Activated CD4-positive, alpha-beta T cell treated with anti-CD3 and anti-CD28 coated beads for 24 hours (primary cell): ENCODE results near the gene TTLL7.
"Not testable (repeated sequence)": the region's sequence is repeated elsewhere in the genome, so short reads cannot be mapped to it uniquely, and the experiment has no call there.

Source experiments
- DNase-seq, 2 donors: peaks; one replicate each; pipeline ENCODE4 v3.0.0-alpha.2; 2020; ENCODE audit warnings: low read depth in 2 of 2

The TTLL7 gene

DNA sequence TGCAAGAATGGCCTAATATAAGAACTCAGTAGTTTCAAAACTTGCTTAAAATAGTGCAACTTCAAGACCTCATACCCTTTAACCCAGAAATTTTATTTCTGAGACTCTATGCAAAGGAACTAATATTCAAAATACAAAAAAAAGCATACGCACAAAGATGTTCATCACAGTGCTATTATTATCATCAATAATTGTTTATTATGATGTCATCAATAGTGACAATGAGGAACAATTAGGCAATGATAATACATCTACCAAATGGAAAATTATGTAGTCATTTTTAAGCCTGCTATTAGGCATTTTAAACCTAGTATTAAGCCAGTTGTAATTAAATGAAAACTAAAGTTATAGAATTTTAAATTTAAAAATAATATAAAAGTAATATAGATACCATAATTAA lies 3.3 kb downstream of the TTLL7 start:
- no peak for DNase-seq

DNA sequence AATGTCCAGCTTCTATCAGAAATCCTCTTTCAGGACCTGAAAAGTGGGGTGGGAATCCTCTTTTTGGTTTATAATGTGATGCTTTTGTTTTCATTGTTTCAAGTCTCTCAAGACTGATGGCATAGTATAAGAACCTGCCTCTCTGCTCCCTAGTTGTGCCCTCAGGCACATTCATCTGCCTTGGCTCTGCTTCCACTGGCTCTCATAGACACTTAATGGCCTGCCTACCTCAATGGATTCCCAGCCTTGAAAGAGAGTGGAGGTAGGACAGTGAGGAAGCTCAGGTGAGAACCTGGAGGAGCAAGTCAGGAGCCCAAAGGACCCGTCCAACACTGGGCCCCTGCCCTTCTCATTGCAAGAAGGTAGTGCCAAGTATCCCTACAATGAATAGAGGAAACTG lies 4.8 kb downstream of the TTLL7 start:
- DNase-seq: no peak

DNA sequence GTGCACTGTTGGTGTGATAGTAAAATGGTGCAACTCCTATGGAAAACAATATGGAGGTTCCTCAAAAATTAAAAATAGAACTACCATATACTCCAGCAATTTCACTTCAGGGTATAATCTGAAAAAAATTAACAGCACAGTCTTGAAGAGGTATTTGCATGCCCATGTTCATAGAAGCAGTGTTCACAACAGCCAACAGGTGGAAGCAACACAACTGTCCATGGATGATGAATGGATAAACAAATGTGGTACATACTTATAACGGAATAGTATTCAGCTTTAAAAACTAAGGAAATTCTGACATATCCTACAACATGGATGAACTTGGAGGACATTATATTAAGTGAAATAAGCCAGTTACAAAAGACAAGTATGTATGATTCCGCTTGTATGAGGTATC lies 8.2 kb downstream of the TTLL7 start:
- no peak for DNase-seq

DNA sequence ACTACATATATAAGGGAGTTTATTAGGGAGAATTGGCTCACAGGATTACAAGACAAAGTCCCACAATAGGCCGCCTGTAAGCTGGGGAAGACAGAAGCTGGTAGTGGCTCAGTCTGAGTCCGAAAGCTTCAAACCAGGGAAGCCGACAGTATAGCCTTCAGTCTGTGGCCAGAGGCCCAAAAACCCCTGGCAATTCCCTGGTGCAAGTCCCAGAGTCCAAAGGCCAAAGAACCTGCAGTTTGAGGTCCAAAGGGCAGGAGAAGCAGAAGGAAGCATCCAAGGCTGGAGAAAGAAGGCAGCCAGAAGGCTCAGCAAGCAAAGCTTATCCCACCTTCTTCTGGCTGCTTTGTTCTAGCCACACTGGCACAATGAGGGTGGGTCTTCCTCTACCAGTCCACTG lies 13.9 kb downstream of the TTLL7 start:
- no peak for DNase-seq

DNA sequence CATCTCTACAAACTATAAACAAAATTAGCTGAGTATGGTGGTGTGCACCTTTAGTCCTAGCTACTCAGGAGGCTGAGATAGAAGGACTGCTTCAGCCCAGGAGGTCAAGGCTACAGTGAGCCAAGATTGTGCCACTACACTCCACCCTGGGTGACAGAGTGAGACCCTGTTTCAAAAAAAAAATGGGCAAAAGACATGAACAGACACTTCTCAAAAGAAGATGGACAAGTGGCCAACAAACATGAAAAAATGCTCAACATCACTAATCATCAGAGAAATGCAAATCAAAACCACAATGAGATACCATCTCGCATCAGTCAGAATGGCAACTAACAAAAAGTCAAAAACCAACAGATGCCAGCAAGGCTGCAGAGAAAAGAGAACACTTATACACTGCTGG lies 15.0 kb downstream of the TTLL7 start:
- DNase-seq: not testable (repeated sequence)

DNA sequence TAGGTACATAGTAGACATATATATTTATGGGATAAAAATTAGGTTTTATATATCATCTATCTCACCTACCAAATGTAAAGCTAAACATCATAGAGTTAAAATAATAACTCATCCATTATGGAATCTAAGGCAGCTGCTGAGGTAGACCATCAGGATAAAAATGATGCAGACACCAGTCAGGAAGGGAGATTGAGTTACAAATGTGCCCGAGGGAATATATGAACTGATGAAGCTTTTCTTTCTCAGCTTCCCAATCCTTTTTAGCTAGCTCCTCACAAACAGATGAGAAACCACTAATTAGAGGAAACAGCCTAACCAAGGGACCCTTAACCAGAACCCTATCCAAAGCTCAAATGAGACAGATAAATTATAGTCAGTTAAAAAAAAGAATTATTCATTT lies 20.9 kb downstream of the TTLL7 start:
- DNase-seq: no peak

DNA sequence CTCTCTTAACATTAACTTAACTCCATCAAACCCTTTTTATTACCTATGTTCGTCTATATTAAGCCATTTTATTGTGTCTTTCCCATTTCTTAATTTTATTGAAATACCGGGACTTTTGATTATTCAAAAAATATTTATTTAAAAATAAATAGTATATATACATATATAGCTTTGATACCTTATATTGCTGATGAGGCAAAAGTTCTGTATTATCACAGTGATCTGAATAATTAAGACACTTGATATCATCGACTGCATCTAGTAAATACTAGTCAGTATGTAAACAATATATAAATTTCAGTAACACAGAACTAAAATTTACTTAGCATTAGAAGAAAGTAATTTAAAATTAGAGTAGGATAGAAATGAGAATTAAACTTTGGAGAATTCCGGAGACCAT lies 22.0 kb downstream of the TTLL7 start:
- DNase-seq: no peak

DNA sequence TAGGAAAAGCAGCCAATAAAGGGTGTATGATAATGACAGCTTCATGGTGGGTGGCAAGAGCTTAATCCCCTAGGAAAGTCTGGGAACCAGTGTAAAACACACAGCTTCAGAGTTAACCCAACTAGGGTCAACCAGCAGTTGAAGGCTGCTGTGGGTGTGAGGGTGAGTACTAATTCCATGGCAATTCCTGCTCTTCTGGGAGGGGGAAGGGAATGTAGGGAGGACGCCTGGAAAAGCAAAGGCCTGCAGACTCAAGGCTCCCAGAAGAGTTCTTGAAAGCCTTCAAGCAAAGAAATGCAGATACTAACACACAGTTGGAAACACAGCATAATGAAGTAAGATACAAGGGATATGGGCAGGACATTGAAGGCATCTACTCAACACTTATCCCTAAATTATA lies 28.1 kb downstream of the TTLL7 start:
- DNase-seq: no peak

DNA sequence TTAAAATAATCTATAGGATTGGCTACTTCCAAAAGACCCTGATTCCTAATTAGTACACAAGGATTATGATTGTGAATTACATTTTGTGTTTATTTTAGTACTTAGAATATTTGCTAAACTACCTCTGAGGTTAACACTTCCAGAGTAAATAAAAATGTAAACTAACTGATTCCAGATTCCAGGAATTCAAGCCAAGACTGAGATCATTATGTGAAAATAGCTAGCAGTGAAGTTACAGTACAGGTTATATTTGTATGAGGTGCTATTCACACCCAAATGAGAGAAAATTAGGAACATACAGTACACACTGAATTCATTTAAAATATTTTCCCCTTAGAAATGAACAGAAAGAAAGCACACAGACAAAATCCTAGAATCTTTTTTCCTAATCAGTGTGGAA lies 28.8 kb downstream of the TTLL7 start:
- no peak for DNase-seq

DNA sequence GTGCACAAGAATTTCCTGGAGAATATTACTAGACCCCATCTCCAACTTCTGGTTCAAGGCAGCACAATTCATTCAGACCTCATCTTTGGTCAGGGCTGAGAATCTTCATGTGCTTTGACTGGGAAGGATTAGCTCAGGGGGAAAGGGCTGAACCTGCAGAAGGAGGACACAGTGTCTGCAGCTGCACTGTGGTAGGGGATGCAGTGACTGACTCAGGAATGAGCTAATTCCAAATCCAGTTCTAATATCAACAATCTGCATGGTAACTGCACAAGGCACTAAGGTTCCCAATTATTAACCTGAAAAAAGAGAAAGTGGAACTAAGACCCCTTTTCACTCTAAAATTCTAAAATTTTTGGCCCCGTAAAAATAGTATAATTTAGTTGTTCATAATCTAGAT lies 31.6 kb downstream of the TTLL7 start:
- no peak for DNase-seq

DNA sequence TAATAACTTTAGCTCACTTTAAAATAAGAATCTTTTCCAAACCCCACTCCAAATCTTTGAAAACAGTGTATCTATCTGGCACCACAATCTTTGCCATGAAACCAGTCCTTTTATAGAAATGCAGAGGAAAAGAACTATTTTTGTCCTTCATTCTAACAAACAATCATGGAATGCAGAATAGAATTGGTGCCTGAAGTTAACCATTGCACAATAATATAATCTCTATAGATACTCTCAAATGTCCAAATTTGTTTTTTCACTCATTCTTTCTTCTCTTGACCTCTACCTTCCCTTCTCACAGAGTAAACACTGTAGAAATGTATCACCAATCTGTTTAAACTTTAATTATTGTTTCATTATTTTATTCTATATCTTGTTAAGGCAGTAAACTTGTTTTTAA lies 34.8 kb downstream of the TTLL7 start:
- DNase-seq: no peak

DNA sequence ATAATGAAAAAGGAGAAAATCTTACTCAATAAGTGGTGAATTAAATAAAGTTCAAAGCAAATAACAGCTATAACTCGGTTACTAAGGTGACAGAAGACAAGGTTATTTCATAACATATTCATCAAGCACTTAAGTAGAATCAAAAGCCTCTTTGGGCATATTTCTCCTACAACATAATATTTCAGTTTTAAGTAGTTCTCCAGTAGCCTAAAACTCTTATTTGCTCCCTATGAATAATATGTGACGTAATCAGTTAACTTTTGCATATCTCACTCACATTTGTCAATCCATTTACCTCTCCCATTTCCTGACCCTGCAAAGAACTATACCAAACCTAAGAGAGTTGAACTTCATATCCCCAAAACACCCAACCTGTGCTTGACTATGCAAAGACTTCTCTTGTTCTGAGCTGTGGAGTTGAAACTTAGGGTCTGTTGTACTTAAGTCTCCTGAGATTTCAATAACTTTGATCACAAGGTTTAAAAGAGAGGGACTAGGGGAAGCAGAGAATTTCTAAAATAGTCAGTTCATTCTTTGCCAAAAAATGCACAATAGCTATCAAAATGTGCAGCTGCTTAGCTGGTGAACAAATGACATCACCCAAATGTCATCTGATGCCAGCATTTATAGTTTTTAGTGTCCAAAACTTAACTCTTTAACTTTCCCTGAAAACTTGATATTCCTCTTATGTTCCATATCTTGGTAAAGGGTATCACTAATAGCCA lies 37.2 kb downstream of the TTLL7 start:
- DNase-seq: no peak

DNA sequence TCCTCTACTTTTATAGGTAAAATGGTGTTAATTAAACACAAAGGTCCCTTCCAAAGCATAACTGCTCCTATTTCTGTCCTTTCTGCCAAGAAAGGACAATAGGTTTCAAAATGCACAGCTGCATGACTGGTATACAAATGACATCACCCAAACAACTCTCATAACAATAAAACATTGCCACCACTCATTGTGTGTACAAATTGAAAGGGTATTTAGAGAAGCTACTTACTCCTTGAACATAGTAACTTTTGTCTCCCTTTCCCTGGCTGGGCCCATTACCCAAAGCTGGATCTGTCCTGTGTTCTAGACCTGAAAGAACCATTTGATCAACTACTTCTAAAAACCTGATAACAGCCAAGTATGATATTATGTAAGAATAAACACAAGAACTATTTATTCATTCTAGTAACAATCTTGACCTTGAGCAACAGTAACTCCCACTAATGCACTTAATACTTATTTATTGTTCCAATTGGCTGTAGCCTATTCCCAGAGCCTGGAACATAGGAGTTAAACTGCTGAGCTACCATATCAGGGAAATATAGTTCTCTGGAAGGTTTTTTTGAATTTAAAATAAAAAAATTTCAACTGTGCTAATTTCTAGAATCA lies 38.2 kb downstream of the TTLL7 start:
- no peak for DNase-seq

DNA sequence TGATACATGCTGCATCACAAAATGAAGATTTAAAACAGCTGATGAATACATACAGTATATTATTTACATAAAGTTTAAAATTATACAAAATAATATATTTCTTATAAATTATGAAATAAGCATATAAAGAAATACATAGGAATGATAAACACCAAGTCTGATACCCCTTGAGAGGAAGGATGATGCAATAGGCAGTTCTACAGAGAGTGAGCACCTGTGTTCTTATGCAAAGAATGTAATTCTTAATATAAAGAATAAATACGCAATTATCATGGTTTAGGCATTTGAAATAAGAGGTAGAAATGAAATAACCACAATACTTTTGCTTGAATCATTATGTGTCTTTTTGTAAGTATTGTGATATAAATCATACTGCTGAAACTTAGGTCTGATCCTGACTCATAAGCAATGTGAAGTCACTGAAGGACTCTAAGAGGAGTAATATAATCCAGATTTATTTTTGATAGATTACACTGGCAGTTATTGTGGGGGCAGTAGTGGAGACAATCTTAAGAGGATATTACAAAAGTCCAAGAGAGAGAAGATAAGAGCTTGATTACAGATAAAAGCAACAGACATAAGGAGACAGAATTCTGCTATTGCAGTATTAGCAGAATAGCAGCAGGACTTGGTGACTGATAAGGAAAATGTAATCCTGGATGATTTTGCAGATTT lies 39.0 kb downstream of the TTLL7 start:
- no peak for DNase-seq

DNA sequence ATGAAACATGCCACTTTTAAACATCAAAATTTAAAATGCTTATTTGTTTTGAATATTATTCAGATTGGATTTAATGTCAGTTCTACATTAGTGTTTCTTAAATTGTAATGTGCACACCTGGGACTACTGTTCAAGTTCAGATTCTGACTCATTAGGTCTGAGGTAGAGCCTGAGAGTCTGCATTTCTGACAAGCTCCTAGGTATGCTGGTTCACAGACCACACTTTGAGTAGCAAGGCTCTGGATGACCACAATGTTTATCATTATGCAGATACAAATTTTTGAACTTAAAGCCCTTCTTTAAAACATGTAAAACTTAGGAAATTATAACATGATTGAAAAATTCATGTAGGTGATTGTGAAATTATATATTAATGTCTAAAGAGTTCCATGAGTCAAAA lies 40.2 kb downstream of the TTLL7 start:
- DNase-seq: no peak

DNA sequence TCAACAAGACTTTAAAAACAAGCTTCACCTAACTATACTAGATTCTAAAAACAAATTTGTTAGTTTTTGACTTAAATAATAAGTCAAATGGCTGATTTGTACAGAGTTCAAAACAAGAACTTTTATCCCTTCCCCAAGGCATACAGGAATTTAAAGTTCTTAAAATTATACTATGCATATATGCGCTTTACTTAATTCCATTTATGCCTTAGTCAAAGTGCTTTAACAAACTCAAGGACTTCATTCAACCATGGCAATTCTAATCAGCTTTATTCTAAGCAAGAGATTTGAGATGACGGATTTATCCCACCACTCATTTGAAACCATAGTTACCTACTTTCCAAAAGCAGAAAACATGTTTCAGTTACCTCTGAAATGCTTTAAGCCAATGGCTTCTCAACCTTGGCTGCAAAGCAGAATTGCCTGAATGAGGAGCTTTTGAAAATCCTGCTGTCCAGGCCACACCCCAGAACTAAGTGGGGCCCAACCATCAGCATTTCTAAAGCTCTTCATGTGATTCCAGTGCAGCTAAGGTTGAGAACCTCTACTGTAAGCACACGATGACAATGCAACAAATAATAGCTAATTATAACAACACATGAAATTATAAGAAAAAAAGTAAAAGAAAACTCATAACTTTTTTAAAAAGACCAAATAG lies 44.6 kb downstream of the TTLL7 start:
- no peak for DNase-seq

DNA sequence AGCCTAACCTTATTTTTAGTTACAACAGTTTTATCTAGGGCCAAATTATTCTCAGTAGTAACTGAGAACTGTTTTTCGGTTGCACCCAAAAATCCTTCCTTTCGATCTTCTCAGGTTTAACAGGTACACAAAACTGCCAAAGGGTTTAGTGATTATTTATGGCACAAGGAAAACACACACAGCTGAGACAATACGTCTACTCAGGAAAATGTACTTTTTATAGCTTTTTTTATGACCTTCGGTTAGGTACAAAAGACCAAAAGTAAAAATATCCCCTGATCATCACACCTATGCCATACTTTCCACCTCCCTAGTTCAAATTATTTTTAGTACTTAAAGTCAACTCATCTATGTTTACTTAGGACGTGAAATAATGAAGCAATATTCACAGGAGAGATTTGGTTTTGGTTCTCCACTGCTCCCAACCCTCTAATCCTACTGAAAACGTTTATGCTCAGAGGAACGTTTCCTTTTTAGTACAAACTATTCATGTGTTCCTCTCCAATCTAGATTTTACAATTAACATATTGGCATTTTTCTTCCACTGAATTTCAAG lies 48.7 kb downstream of the TTLL7 start:
- no peak for DNase-seq

DNA sequence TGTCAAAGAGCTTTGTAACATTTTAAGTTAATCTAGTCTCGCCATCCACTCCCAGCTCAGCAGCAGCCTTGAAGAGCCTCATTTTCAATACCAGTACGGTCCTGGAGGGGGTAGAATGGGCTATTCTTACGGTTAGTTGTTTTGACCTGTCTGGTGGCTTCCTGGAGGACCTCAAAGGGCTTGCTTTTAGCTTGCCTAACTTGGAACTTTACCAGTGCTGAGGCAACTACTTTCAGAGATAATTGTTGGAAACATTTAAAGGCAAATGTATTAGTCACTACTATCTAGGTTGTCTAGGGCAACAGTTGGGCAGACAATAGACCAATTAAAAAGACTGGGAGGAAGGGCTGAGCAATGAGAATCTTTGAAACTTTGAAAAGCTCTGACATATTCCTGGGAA lies 56.0 kb downstream of the TTLL7 start:
- no peak for DNase-seq

DNA sequence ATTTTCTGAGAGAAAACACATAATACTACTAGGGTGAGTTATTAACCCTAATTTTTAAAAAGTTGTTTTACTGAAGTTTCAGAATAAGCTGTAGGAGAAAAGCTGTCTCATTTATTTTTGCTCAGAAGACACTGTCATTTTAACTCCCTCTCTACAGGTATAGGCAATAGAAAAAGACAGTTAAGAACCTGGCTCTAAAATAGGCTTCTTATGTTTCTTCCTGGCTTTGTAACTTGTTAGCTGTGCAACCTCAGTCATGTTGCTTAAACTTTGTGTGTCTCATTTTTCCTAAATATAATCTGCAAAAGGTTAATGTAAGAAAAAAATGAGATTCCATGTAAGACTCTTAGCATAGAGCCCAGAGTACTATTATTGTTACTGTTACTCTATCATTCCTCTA lies 64.4 kb downstream of the TTLL7 start:
- no peak for DNase-seq

DNA sequence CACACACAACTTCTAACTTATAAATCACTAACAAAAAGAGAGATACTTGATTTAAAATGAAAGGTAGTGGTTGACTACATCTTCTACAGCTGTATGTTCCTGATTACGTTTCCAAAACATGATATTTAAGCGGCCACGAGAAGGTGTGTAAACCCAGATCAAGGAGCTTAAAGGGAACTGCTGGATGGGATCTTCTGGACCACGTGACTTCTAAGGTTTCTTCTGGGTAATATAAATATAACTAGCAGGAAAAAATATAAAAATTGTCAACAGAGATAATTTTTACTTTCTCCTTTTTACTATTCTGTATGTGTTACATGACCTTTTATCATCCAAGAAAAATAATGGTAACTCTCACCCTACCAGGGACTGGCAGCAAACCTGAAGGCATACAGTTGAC lies 66.2 kb downstream of the TTLL7 start:
- DNase-seq: no peak

DNA sequence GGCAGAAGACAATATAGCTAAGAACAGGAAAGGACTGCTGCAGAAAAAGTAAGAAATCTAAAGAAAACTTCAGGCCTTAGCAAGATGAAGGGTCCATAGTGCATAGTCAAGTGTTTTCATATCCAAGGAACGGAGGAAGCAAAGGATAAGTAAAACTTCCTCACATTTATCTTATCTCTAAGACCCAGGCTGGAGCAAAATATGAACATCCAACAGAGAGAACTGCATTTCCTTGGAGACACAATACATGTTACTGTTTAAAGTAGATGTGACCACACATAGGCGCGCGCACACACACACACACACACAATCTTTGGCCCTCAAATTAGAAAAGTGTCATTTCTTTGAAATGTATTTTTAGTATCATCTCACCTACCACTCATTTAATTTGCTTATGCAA lies 66.7 kb downstream of the TTLL7 start:
- no peak for DNase-seq

DNA sequence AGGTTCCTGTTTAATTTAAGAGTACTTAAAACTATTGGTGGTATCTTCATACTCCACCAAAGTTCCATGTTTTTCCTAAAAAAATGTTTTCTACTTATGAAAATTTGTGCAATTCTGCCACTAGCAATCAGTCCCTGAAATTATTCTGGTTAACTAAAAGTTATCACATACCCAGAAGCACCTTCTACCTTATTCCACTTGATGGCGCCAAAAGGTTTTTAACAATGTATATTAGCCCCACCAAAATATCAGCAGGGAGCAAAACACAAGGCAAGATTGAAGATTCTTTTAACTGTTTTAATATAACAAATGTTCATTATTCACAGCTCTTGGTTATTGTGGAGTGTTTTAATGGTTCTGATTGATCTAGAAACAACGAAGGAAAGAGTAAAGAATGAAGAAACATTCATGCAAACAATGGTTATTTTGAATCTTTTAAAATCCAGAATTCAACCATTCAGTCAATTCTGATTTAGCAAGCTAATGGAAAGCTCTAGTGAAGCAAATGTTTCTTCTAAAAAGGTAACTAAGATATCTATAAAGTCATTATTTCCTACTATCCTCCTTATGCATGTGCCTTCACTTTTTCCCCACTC lies 67.2 kb downstream of the TTLL7 start:
- peak in 1 of 2 donors; percentile 22 for DNase-seq
